Mucosa of rectum (tissue), 2 donors: ENCODE data around the gene KIF1A.
"Not testable (repeated sequence)": the region's sequence is repeated elsewhere in the genome, so short reads cannot be mapped to it uniquely, and the experiment has no call there.

Source experiments
- H3K27ac ChIP-seq, 2 donors: one replicate each; pipeline ENCODE4 v1.7.0; 2013; ENCODE audit warnings: inconsistent platforms in 2 of 2, low read depth in 2 of 2, low read length in 2 of 2
- H3K27me3 ChIP-seq, 2 donors: one replicate each; pipeline ENCODE4 v1.7.0; 2013; ENCODE audit warnings: low read length in 2 of 2; ENCODE audit not compliant: control insufficient read depth in 2 of 2, insufficient read depth in 2 of 2
- H3K36me3 ChIP-seq, 2 donors: one replicate each; pipeline ENCODE4 v1.7.0; 2013; ENCODE audit warnings: low read length in 2 of 2; ENCODE audit not compliant: control insufficient read depth in 2 of 2, insufficient read depth in 2 of 2
- H3K4me1 ChIP-seq, 2 donors: one replicate each; pipeline ENCODE4 v1.7.0; 2013; ENCODE audit warnings: low read length in 2 of 2, mild to moderate bottlenecking in 1 of 2; ENCODE audit not compliant: control insufficient read depth in 2 of 2, insufficient read depth in 2 of 2
- H3K4me3 ChIP-seq, 2 donors: one replicate each; pipeline ENCODE4 v1.7.0; 2013; ENCODE audit warnings: low read length in 2 of 2
- H3K9ac ChIP-seq, 2 donors: one replicate each; pipeline ENCODE4 v1.7.0; 2013; ENCODE audit warnings: low read length in 2 of 2, low read depth in 1 of 2, mild to moderate bottlenecking in 1 of 2
- H3K9me3 ChIP-seq, 2 donors: one replicate each; pipeline ENCODE4 v1.7.0; 2013; ENCODE audit warnings: low read length in 2 of 2; ENCODE audit not compliant: control insufficient read depth in 2 of 2
- donor health status: healthy.
- donor health status: Normal muscosa, but diverticular disease.

Gene KIF1A

GRCh38 chr2:240785424-240786335, 34.3 kb downstream of the KIF1A start:
- H3K27me3 ChIP-seq, result no peaks in the 10 kb centered on the region
- no peak overlapping the region for H3K9ac ChIP-seq
- no peaks in the 10 kb centered on the region for H3K36me3 ChIP-seq
- H3K9me3 ChIP-seq, result no peaks in the 10 kb centered on the region
- H3K4me1 ChIP-seq, result no peaks in the 10 kb centered on the region
- H3K4me3 ChIP-seq, result no peak overlapping the region
- no peak overlapping the region for H3K27ac ChIP-seq

- no peaks in the 10 kb centered on the region for H3K4me1 ChIP-seq
- H3K27me3 ChIP-seq, result no peaks in the 10 kb centered on the region
- no peaks in the 10 kb centered on the region for H3K9me3 ChIP-seq
- H3K9ac ChIP-seq, result no peak overlapping the region
- H3K4me3 ChIP-seq, result no peak overlapping the region
- H3K27ac ChIP-seq, result no peak overlapping the region
- H3K36me3 ChIP-seq, result no peaks in the 10 kb centered on the region
Observed at GRCh38 chr2:240784629-240785423, 35.2 kb downstream of the KIF1A start.

DNA sequence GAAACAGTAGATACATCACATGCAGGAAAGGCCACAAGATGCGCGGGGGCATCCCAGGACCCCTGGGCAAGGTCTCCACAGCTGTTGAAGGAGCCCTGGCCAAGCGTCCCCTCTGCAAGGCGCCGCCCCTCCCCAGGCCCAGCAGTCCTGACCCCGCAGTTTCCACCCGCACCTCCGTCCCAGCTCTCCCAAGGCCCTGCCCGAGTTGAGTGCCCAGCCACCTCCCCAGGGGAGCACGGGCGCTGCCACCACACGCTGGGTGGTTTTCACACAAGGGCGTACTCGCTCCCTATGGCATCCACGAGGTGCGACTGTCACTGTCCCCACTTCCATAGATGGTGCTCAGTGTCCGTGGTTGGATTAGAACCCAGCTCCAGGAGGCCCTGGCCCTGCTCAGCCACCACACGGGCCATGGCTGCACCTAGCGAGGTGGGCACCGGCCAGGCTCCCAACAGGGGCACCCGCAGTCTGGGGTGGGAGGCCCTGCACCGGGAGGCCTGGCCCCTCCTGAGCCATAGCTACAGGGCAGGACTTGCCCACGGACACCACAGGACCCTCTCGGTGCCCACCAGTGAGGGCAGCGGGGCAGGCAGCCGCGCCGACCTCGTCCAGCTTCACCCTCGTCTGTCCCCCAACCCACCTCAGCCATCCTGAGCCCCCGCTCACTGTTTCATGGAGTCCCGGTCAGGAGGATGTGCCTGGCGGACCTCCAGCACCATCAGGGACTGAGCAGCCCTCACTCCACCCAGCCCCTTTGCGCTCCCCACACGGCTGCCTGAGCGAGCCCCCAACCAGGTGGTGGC, 36.0 kb downstream of the KIF1A start:
- no peak overlapping the region for H3K4me3 ChIP-seq
- H3K27me3 ChIP-seq, result no peaks in the 10 kb centered on the region
- no peak overlapping the region for H3K27ac ChIP-seq

GRCh38 chr2:240782886-240783818, 36.9 kb downstream of the KIF1A start:
- Histone ChIP-seq H3K36me3 (no peaks in the 10 kb centered on the region), H3K27ac (no peak overlapping the region), H3K9me3 (no peaks in the 10 kb centered on the region), H3K4me3 (no peak overlapping the region), H3K27me3 (no peaks in the 10 kb centered on the region), H3K4me1 (no peaks in the 10 kb centered on the region), H3K9ac (no peak overlapping the region)

More for the DNA sequence above, 36.0 kb downstream of the KIF1A start:
- no peak overlapping the region for H3K9ac ChIP-seq
- no peaks in the 10 kb centered on the region for H3K4me1 ChIP-seq
- H3K36me3 ChIP-seq, result no peaks in the 10 kb centered on the region
- no peaks in the 10 kb centered on the region for H3K9me3 ChIP-seq

- no peaks in the 10 kb centered on the region for H3K36me3 ChIP-seq
- H3K9ac ChIP-seq, result no peak overlapping the region
- H3K9me3 ChIP-seq, result no peaks in the 10 kb centered on the region
- H3K4me3 ChIP-seq, result no peak overlapping the region
- H3K27me3 ChIP-seq, result no peaks in the 10 kb centered on the region
- no peaks in the 10 kb centered on the region for H3K4me1 ChIP-seq
- no peak overlapping the region for H3K27ac ChIP-seq
Observed at GRCh38 chr2:240782221-240782885, 37.7 kb downstream of the KIF1A start.

DNA sequence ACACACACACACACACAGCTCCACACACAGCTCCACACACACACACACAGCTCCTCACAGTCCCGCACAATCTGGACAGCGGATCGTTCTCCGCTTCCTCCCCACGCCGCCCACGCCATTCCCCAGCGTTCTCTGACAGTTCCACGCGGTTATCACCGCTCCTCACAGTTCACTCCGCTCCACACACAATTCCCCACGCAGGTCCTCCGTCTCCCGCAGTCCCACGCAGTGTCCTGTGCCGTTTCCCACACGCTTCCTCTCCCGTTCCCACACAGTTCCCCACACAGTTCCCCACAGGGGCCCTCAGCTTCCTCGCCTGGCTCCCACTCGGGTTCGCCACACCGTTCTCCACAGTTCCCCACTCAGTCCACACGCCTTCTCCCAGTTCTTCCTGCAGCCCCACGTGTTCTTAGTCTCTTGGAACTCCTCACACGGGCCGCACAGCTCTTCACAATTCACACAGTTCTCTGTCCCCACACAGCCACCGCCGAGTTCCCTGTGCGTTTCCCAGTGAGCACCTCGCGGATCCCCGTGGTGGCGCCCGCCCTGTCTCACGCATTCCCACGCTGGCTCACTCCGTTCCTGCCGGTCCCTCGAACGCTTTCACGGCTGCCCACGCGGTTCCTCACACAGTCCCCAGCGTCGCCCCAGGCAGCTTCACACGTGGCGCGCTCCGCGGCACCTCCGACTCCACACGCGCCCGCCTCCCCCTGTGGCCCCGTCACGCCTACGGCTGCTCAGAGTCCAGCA, 38.4 kb downstream of the KIF1A start:
- Histone ChIP-seq H3K9ac (no peak overlapping the region), H3K27me3 (no peaks in the 10 kb centered on the region), H3K27ac (no peak overlapping the region), H3K4me3 (no peak overlapping the region), H3K9me3 (no peaks in the 10 kb centered on the region), H3K4me1 (no peaks in the 10 kb centered on the region), H3K36me3 (no peaks in the 10 kb centered on the region)

GRCh38 chr2:240780023-240780700, 39.9 kb downstream of the KIF1A start:
- no peaks in the 10 kb centered on the region for H3K36me3 ChIP-seq
- no peaks in the 10 kb centered on the region for H3K9me3 ChIP-seq
- no peaks in the 10 kb centered on the region for H3K27me3 ChIP-seq
- no peaks in the 10 kb centered on the region for H3K4me1 ChIP-seq
- H3K9ac ChIP-seq, result no peak overlapping the region
- H3K4me3 ChIP-seq, result no peak overlapping the region
- no peak overlapping the region for H3K27ac ChIP-seq

DNA sequence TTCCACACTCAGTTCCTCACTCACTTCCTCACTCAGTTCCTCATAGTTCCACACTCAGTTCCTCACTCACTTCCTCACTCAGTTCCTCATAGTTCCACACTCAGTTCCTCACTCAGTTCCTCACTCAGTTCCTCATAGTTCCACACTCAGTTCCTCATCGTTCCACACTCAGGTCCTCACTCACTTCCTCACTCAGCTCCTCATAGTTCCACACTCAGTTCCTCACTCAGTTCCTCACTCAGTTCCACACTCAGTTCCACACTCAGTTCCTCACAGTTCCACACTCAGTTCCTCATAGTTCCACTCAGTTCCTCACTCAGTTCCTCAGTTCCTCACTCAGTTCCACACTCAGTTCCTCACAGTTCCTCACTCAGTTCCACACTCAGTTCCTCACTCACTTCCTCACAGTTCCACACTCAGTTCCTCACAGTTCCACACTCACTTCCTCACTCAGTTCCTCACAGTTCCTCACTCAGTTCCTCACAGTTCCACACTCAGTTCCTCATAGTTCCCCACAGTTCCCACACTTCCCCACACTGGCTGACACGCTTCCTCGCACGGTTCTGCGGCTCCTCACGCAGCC, 40.7 kb downstream of the KIF1A start:
- H3K27me3 ChIP-seq, result not testable (repeated sequence)

More for the DNA sequence above, 40.7 kb downstream of the KIF1A start:
- not testable (repeated sequence) for H3K36me3 ChIP-seq, H3K9me3 ChIP-seq, H3K27ac ChIP-seq, H3K9ac ChIP-seq, H3K4me3 ChIP-seq, H3K4me1 ChIP-seq
